A673 (cell line): ENCODE data around the gene SLC25A26. TPM values are rescaled to one million over a fixed set of nuclear protein-coding genes. Genes with fewer than 3 reads are reported as not detected.
"Not testable (repeated sequence)": the region's sequence is repeated elsewhere in the genome, so short reads cannot be mapped to it uniquely, and the experiment has no call there.

Source experiments
- BruUV-seq: library from RNA; stranded (reverse); fragments of 400-500 nt; replicated peaks from 2 replicates; lab custom pipeline; 2021; lab: Mats Ljungman, UMichigan
- CTCF ChIA-PET: fragments of 300-600 bp; sonication (Branson Sonifier 250); formaldehyde crosslinking; loops from one replicate; lab custom pipeline; 2022; ENCODE audit warnings: antibody characterized with exemption; lab: Charles Lee
- POLR2A ChIA-PET: fragments of 300-600 bp; sonication (Branson Sonifier 250); formaldehyde crosslinking; loops from one replicate; lab custom pipeline; 2022; ENCODE audit warnings: antibody characterized with exemption; ENCODE audit not compliant: low non-redundant PET; lab: Charles Lee
- DNase-seq: peaks from one replicate; pipeline ENCODE4 v3.0.0-alpha.2; 2015; ENCODE audit warnings: low spot score
- H3K27ac ChIP-seq: fragments of 200-600 bp; sonication (generic); 2 replicates; pipeline ENCODE4 v1.5.1; 2016; ENCODE audit warnings: mixed run types, low read depth, mild to moderate bottlenecking, mixed read lengths, antibody characterized with exemption, low read length; ENCODE audit not compliant: poor library complexity, severe bottlenecking
- H3K27me3 ChIP-seq: fragments of 200-600 bp; sonication (generic); replicated peaks from 2 replicates; pipeline ENCODE4 v1.6.1; 2017; ENCODE audit warnings: mixed run types, low read depth, mild to moderate bottlenecking, mixed read lengths, antibody characterized with exemption, low read length; ENCODE audit not compliant: insufficient read depth, poor library complexity
- H3K36me3 ChIP-seq: fragments of 200-600 bp; sonication (generic); 2 replicates; pipeline ENCODE4 v1.6.1; 2016; ENCODE audit warnings: mixed run types, mild to moderate bottlenecking, mixed read lengths, antibody characterized with exemption, low read length; ENCODE audit not compliant: insufficient read depth, poor library complexity, severe bottlenecking
- H3K4me1 ChIP-seq: fragments of 200-600 bp; sonication (generic); 2 replicates; pipeline ENCODE4 v1.6.1; 2017; ENCODE audit warnings: mixed run types, mild to moderate bottlenecking, mixed read lengths, antibody characterized with exemption, low read length; ENCODE audit not compliant: insufficient read depth, poor library complexity, severe bottlenecking
- H3K4me3 ChIP-seq: fragments of 200-600 bp; sonication (generic); 2 replicates; pipeline ENCODE4 v1.5.1; 2016; ENCODE audit warnings: low read depth, mixed run types, mild to moderate bottlenecking, mixed read lengths, low read length; ENCODE audit not compliant: poor library complexity, severe bottlenecking
- H3K9me3 ChIP-seq: fragments of 200-600 bp; sonication (generic); 2 replicates; pipeline ENCODE4 v1.6.1; 2016; ENCODE audit warnings: mixed run types, low read depth, mild to moderate bottlenecking, mixed read lengths, antibody characterized with exemption, low read length; ENCODE audit not compliant: poor library complexity, severe bottlenecking
- EZH2 ChIP-seq: fragments of 200-600 bp; sonication (generic); IDR thresholded peaks from 2 replicates; pipeline ENCODE4 v1.6.1; 2017; ENCODE audit warnings: borderline replicate concordance, low read depth, mild to moderate bottlenecking, mixed read lengths, antibody characterized with exemption, low read length; ENCODE audit not compliant: poor library complexity, severe bottlenecking
- intact Hi-C: fragments of 100-400 bp; cut with micrococcal nuclease; formaldehyde crosslinking; loops from one replicate; pipeline ENCODE4 v1.10.0; 2022; ENCODE audit not compliant: unreplicated experiment
- total RNA-seq: library from RNA; stranded (reverse); gene quantifications from 2 replicates; pipeline ENCODE4 v1.2.3, GENCODE V29; 2021
- TF ChIP-seq, protein P1 (sequence below): fragments of 300-800, 200-600 bp; sonication (generic); conservative IDR thresholded peaks from 2 replicates; pipeline ENCODE4 v1.5.1; 2017; ENCODE audit warnings: low read depth, mild to moderate bottlenecking, antibody characterized with exemption, low read length, moderate library complexity, mixed read lengths

SLC25A26 gene
- total RNA-seq, 1 experiment from 2014 or later, result 8.9 TPM

GRCh38 chr3:66224220-66224619 lies 3.4 kb downstream of the SLC25A26 start:
- ChIA-PET CTCF (no interaction called here), POLR2A (no interaction called here)
- Histone ChIP-seq H3K4me1 (no peaks in the 10 kb centered on the region), H3K4me3 (no peak overlapping the region), H3K27ac (no peak overlapping the region), H3K27me3 (no peaks in the 10 kb centered on the region), H3K9me3 (no peaks in the 10 kb centered on the region), H3K36me3 (no peaks in the 10 kb centered on the region)
- intact Hi-C loops, result no loop called here
- no peak for DNase-seq
- TF ChIP-seq EZH2, result no peak
- TF ChIP-seq, protein P1, sequence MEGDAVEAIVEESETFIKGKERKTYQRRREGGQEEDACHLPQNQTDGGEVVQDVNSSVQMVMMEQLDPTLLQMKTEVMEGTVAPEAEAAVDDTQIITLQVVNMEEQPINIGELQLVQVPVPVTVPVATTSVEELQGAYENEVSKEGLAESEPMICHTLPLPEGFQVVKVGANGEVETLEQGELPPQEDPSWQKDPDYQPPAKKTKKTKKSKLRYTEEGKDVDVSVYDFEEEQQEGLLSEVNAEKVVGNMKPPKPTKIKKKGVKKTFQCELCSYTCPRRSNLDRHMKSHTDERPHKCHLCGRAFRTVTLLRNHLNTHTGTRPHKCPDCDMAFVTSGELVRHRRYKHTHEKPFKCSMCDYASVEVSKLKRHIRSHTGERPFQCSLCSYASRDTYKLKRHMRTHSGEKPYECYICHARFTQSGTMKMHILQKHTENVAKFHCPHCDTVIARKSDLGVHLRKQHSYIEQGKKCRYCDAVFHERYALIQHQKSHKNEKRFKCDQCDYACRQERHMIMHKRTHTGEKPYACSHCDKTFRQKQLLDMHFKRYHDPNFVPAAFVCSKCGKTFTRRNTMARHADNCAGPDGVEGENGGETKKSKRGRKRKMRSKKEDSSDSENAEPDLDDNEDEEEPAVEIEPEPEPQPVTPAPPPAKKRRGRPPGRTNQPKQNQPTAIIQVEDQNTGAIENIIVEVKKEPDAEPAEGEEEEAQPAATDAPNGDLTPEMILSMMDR, result no peak
- BruUV-seq, result no TSS peak

GRCh38 chr3:66226093-66226492 lies 5.3 kb downstream of the SLC25A26 start:
- H3K9me3 ChIP-seq, H3K4me1 ChIP-seq, H3K27me3 ChIP-seq, H3K36me3 ChIP-seq, H3K27ac ChIP-seq, intact Hi-C loops, CTCF ChIA-PET, POLR2A ChIA-PET, H3K4me3 ChIP-seq, DNase-seq, BruUV-seq: not testable (repeated sequence)

GRCh38 chr3:66227051-66227450 lies 6.2 kb downstream of the SLC25A26 start:
- Histone ChIP-seq H3K4me1 (no peaks in the 10 kb centered on the region), H3K27me3 (no peaks in the 10 kb centered on the region), H3K27ac (no peak overlapping the region), H3K4me3 (no peak overlapping the region), H3K36me3 (no peaks in the 10 kb centered on the region), H3K9me3 (no peaks in the 10 kb centered on the region)
- TF ChIP-seq, protein P1, result no peak
- no peak for TF ChIP-seq EZH2
- intact Hi-C loops, result no loop called here
- ChIA-PET CTCF (no interaction called here), POLR2A (no interaction called here)
- BruUV-seq, result no TSS peak
- DNase-seq, result no peak

DNA sequence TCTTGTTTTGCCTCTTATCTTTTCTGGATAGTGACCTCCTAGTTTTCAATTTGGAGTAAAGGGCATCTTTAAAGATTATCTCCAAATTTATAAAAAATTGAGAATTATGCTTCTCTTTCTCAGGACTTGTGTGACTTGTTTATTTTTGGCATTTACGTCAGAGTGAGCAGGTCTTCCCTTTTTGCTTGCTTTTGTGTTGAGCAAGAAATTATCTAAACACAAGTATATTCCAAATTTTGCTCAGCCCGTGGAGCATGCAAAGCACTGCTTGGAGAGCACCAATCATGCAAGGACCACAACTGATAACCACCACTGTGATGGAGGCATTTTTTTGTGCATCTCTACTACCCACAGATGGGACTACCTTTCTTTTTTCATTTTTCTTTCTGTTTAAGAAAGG lies 7.1 kb downstream of the SLC25A26 start:
- no peak for TF ChIP-seq EZH2
- TF ChIP-seq, protein P1, result no peak
- Histone ChIP-seq H3K9me3 (no peaks in the 10 kb centered on the region), H3K4me1 (peaks cover 5% of the 10 kb centered on the region), H3K27ac (no peak overlapping the region), H3K36me3 (no peaks in the 10 kb centered on the region), H3K4me3 (no peak overlapping the region), H3K27me3 (no peaks in the 10 kb centered on the region)
- ChIA-PET POLR2A (no interaction called here), CTCF (no interaction called here)
- DNase-seq, result no peak
- intact Hi-C loops, result no loop called here
- BruUV-seq, result no TSS peak
